H9 (cell line): Measurements from ENCODE around the gene IFI44L. TPM values are rescaled to one million over a fixed set of nuclear protein-coding genes. Genes with fewer than 3 reads are reported as not detected.

Experiments
- DNase-seq: peaks from one replicate; pipeline ENCODE4 v3.0.0-alpha.2; 2017
- H2AFZ ChIP-seq: one replicate; pipeline ENCODE4 v1.6.1; 2013; ENCODE audit warnings: mild to moderate bottlenecking, low read length, control low read depth, moderate library complexity
- H2AK5ac ChIP-seq: 2 replicates; pipeline ENCODE4 v1.6.1; 2013; ENCODE audit warnings: low read length, control low read depth, mixed read lengths; ENCODE audit not compliant: insufficient read length
- H2BK120ac ChIP-seq: one replicate; pipeline ENCODE4 v1.6.1; 2013; ENCODE audit warnings: low read depth, mild to moderate bottlenecking, low read length, control low read depth, inconsistent platforms; ENCODE audit not compliant: poor library complexity, severe bottlenecking
- H2BK12ac ChIP-seq: 2 replicates; pipeline ENCODE4 v1.6.1; 2013; ENCODE audit warnings: low read length, control low read depth, mixed read lengths, low read depth; ENCODE audit not compliant: insufficient read length
- H2BK15ac ChIP-seq: 2 replicates; pipeline ENCODE4 v1.6.1; 2013; ENCODE audit warnings: low read depth, low read length, control low read depth
- H2BK20ac ChIP-seq: one replicate; pipeline ENCODE4 v1.6.1; 2013; ENCODE audit warnings: low read depth, mild to moderate bottlenecking, low read length, control low read depth, inconsistent platforms; ENCODE audit not compliant: poor library complexity, severe bottlenecking
- H2BK5ac ChIP-seq: 2 replicates; pipeline ENCODE4 v1.6.1; 2013; ENCODE audit warnings: low read length, control low read depth, mixed read lengths; ENCODE audit not compliant: insufficient read length
- H3K14ac ChIP-seq: 2 replicates; pipeline ENCODE4 v1.6.1; 2013; ENCODE audit warnings: low read length, control low read depth; ENCODE audit not compliant: insufficient read depth
- H3K18ac ChIP-seq: 2 replicates; pipeline ENCODE4 v1.6.1; 2013; ENCODE audit warnings: low read depth, mild to moderate bottlenecking, mixed read lengths, low read length, control low read depth; ENCODE audit not compliant: insufficient read length
- H3K23ac ChIP-seq: 2 replicates; pipeline ENCODE4 v1.6.1; 2013; ENCODE audit warnings: low read length, control low read depth, mixed read lengths, low read depth; ENCODE audit not compliant: insufficient read length
- H3K23me2 ChIP-seq: 2 replicates; pipeline ENCODE4 v1.6.1; 2013; ENCODE audit warnings: low read depth, mild to moderate bottlenecking, mixed read lengths, low read length, control low read depth; ENCODE audit not compliant: insufficient read length, poor library complexity, severe bottlenecking
- H3K27ac ChIP-seq: 2 replicates; pipeline ENCODE4 v1.5.1; 2013; ENCODE audit warnings: low read length, control low read depth, mixed read lengths, low read depth; ENCODE audit not compliant: insufficient read length
- H3K27me3 ChIP-seq: 2 replicates; pipeline ENCODE4 v1.6.1; 2013; ENCODE audit warnings: low read length, control low read depth, inconsistent platforms; ENCODE audit not compliant: insufficient read depth
- H3K4ac ChIP-seq: 2 replicates; pipeline ENCODE4 v1.6.1; 2013; ENCODE audit warnings: low read depth, mild to moderate bottlenecking, control low read depth, inconsistent platforms, low read length, moderate library complexity
- H3K4me1 ChIP-seq: 2 replicates; pipeline ENCODE4 v1.6.1; 2013; ENCODE audit warnings: low read length, control low read depth, inconsistent platforms; ENCODE audit not compliant: insufficient read depth
- H3K4me2 ChIP-seq: 2 replicates; pipeline ENCODE4 v1.6.1; 2013; ENCODE audit warnings: low read length, control low read depth, mixed read lengths; ENCODE audit not compliant: insufficient read length, insufficient read depth
- H3K56ac ChIP-seq: 2 replicates; pipeline ENCODE4 v1.6.1; 2013; ENCODE audit warnings: low read depth, mild to moderate bottlenecking, mixed read lengths, low read length, control low read depth; ENCODE audit not compliant: insufficient read length
- H3K79me1 ChIP-seq: 2 replicates; pipeline ENCODE4 v1.6.1; 2013; ENCODE audit warnings: low read depth, mild to moderate bottlenecking, moderate library complexity, low read length, control low read depth, inconsistent platforms; ENCODE audit not compliant: insufficient read depth, poor library complexity, severe bottlenecking
- H3K79me2 ChIP-seq: 2 replicates; pipeline ENCODE4 v1.6.1; 2013; ENCODE audit warnings: low read length, control low read depth, inconsistent platforms; ENCODE audit not compliant: insufficient read depth
- H3K9ac ChIP-seq: 2 replicates; pipeline ENCODE4 v1.6.1; 2013; ENCODE audit warnings: low read length, control low read depth, mixed read lengths; ENCODE audit not compliant: insufficient read length; ENCODE audit errors: extremely low read depth
- H3K9me3 ChIP-seq: one replicate; pipeline ENCODE4 v1.6.1; 2013; ENCODE audit warnings: low read depth, low read length, inconsistent platforms; ENCODE audit not compliant: control insufficient read depth
- H3T11ph ChIP-seq: one replicate; pipeline ENCODE4 v1.6.1; 2013; ENCODE audit warnings: mild to moderate bottlenecking, low read length, control low read depth, inconsistent platforms
- H4K20me1 ChIP-seq: one replicate; pipeline ENCODE4 v1.6.1; 2013; ENCODE audit not compliant: control insufficient read depth, insufficient read length, insufficient read depth
- H4K5ac ChIP-seq: 2 replicates; pipeline ENCODE4 v1.6.1; 2013; ENCODE audit warnings: low read depth, mild to moderate bottlenecking, mixed read lengths, low read length, control low read depth; ENCODE audit not compliant: insufficient read length
- H4K8ac ChIP-seq: replicated peaks from 2 replicates; pipeline ENCODE4 v1.6.1; 2013; ENCODE audit warnings: low read length, control low read depth, mixed read lengths, low read depth; ENCODE audit not compliant: insufficient read length
- H4K91ac ChIP-seq: 2 replicates; pipeline ENCODE4 v1.6.1; 2013; ENCODE audit warnings: low read depth, mild to moderate bottlenecking, moderate library complexity, mixed read lengths, low read length, control low read depth; ENCODE audit not compliant: insufficient read length
- H3K27ac Mint-ChIP-seq, 3 experiments: 2 replicates in 2 of 3; 3 replicates in 1 of 3; pipeline ENCODE4 v1.8.0; 2020 to 2021; ENCODE audit warnings: mixed read lengths in 3 of 3, mild to moderate bottlenecking in 1 of 3, moderate library complexity in 1 of 3
- H3K27me3 Mint-ChIP-seq: 2 replicates; pipeline ENCODE4 v1.8.0; 2021; ENCODE audit warnings: low read depth, mild to moderate bottlenecking, moderate library complexity, mixed read lengths
- H3K36me3 Mint-ChIP-seq, 3 experiments: 2 replicates in 2 of 3; 3 replicates in 1 of 3; pipeline ENCODE4 v1.8.0; 2020 to 2021; ENCODE audit warnings: low read depth in 3 of 3, mixed read lengths in 3 of 3; ENCODE audit not compliant: insufficient read depth in 1 of 3
- H3K4me1 Mint-ChIP-seq, 2 experiments: 2 replicates each; pipeline ENCODE4 v1.8.0; 2020; ENCODE audit warnings: mixed read lengths in 2 of 2
- H3K4me3 Mint-ChIP-seq, 2 experiments: 2 replicates in 1 of 2; 3 replicates in 1 of 2; pipeline ENCODE4 v1.8.0; 2020 to 2021; ENCODE audit warnings: mild to moderate bottlenecking in 2 of 2, mixed read lengths in 2 of 2, moderate library complexity in 1 of 2
- H3K9me3 Mint-ChIP-seq, 2 experiments: 2 replicates in 1 of 2; 3 replicates in 1 of 2; pipeline ENCODE4 v1.8.0; 2020; ENCODE audit warnings: mild to moderate bottlenecking in 2 of 2, mixed read lengths in 2 of 2, moderate library complexity in 1 of 2
- CTCF ChIP-seq: fragments of 200-600 bp; sonication (generic); conservative IDR thresholded peaks from 3 replicates; pipeline ENCODE4 v1.8.0; 2021; ENCODE audit warnings: antibody characterized with exemption, mild to moderate bottlenecking
- WGBS: extraction: QIAGEN DNeasy Blood & Tissue Kit; methylation state at CpG from one replicate; pipeline ENCODE4 v1.1.7; 2013; ENCODE audit warnings: missing lambda C conversion rate, low lambda C conversion rate, mixed read lengths; ENCODE audit not compliant: insufficient read length; ENCODE audit errors: extremely low coverage; 5-methylcytosine and 5-hydroxymethylcytosine counted together
- total RNA-seq: library from RNA; stranded (reverse); gene quantifications from 2 replicates; pipeline ENCODE4 v1.2.1, GENCODE V29; 2021

IFI44L gene
- total RNA-seq, 1 experiment from 2014 or later, result not detected

DNA sequence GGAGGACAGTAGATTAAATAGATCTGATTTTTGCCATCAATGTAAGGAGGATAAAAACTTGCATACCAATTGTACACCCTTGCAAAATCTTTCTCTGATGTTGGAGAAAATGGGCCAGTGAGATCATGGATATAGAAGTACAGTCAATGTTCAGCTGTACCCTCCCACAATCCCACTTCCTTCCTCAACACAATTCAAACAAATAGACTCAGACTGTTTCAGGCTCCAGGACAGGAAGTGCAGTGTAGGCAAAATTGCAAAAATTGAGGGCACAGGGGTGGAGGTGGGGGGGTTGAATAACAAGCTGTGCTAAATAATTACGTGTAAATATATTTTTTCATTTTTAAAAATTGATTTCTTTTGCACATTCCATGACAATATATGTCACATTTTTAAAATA, 25.5 kb downstream of the IFI44L start:
- Histone ChIP-seq H2BK5ac (no peak overlapping the region), H3K9ac (no peak overlapping the region), H3K18ac (no peak overlapping the region), H3K23ac (no peak overlapping the region), H2BK12ac (no peak overlapping the region), H2AFZ (no peak overlapping the region), H3K23me2 (no peaks in the 10 kb centered on the region), H2BK20ac (no peak overlapping the region), H3K4ac (no peak overlapping the region), H3K14ac (no peak overlapping the region), H3K79me2 (no peaks in the 10 kb centered on the region), H3K27me3 (no peaks in the 10 kb centered on the region), H3K9me3 (peaks cover 4% of the 10 kb centered on the region), H2AK5ac (no peak overlapping the region), H3K79me1 (no peaks in the 10 kb centered on the region), H4K20me1 (no peaks in the 10 kb centered on the region), H3K27ac (no peak overlapping the region), H3T11ph (no peak overlapping the region), H2BK15ac (no peak overlapping the region), H4K91ac (no peak overlapping the region), H3K56ac (no peak overlapping the region), H4K8ac (no peak overlapping the region), H2BK120ac (no peak overlapping the region), H3K4me2 (no peak overlapping the region), H3K4me1 (no peaks in the 10 kb centered on the region), H4K5ac (no peak overlapping the region)
- Mint-ChIP-seq H3K4me1 (no peaks in the 10 kb centered on the region), H3K36me3 (peaks cover 0 to 17% (median 2%) of the 10 kb centered on the region in 3 experiments; a peak in 3 of 7 replicates), H3K27ac (no peak overlapping the region), H3K4me3 (no peak overlapping the region), H3K27me3 (no peaks in the 10 kb centered on the region; the same call in none of the 2 replicates), H3K9me3 (peaks cover 18 to 28% of the 10 kb centered on the region in 2 experiments)
- TF ChIP-seq CTCF, result no peak
- no CpG with 5 or more reads among the region's 1 CpG for WGBS
- DNase-seq, result no peak
